ENCODE data around the gene ARHGAP24. TPM values are rescaled to one million over a fixed set of nuclear protein-coding genes. Genes with fewer than 3 reads are reported as not detected.

Gene ARHGAP24
- total RNA-seq, 1 experiment from 2014 or later: 1.2 TPM

- in situ Hi-C loops (cut with HindIII; ENCODE audit: low pct_unique_long_range_greater_than_20kb, low sequenced_read_pairs): no loop called here
Measured at GRCh38 chr4:85556283-85556682, 81.3 kb downstream of the ARHGAP24 start.

GRCh38 chr4:85557016-85557901 lies 82.3 kb downstream of the ARHGAP24 start:
- DNase-seq (ENCODE audit: low read depth): no peak
- in situ Hi-C loops (cut with HindIII; ENCODE audit: low pct_unique_long_range_greater_than_20kb, low sequenced_read_pairs): no loop called here

More at GRCh38 chr4:85556283-85556682, 81.3 kb downstream of the ARHGAP24 start:
- no peak for DNase-seq (ENCODE audit: low read depth)

GRCh38 chr4:85565761-85566480 lies 91.0 kb downstream of the ARHGAP24 start:
- in situ Hi-C loops (cut with HindIII; ENCODE audit: low pct_unique_long_range_greater_than_20kb, low sequenced_read_pairs): no loop called here
- no peak for DNase-seq (ENCODE audit: low read depth)

- in situ Hi-C loops (cut with HindIII; ENCODE audit: low pct_unique_long_range_greater_than_20kb, low sequenced_read_pairs): no loop called here
Measured at GRCh38 chr4:85569730-85570299, 94.9 kb downstream of the ARHGAP24 start.

GRCh38 chr4:85570388-85570787 lies 95.4 kb downstream of the ARHGAP24 start:
- in situ Hi-C loops (cut with HindIII; ENCODE audit: low pct_unique_long_range_greater_than_20kb, low sequenced_read_pairs): no loop called here
- no peak for DNase-seq (ENCODE audit: low read depth)

More at GRCh38 chr4:85569730-85570299, 94.9 kb downstream of the ARHGAP24 start:
- DNase-seq (ENCODE audit: low read depth): no peak

GRCh38 chr4:85571008-85571407 lies 96.1 kb downstream of the ARHGAP24 start:
- in situ Hi-C loops (cut with HindIII; ENCODE audit: low pct_unique_long_range_greater_than_20kb, low sequenced_read_pairs): no loop called here

GRCh38 chr4:85573270-85573669 lies 98.3 kb downstream of the ARHGAP24 start:
- DNase-seq (ENCODE audit: low read depth): no peak
- in situ Hi-C loops (cut with HindIII; ENCODE audit: low pct_unique_long_range_greater_than_20kb, low sequenced_read_pairs): no loop called here

More at GRCh38 chr4:85571008-85571407, 96.1 kb downstream of the ARHGAP24 start:
- no peak for DNase-seq (ENCODE audit: low read depth)

GRCh38 chr4:85577307-85577706 lies 102.4 kb downstream of the ARHGAP24 start:
- no peak for DNase-seq (ENCODE audit: low read depth)
- in situ Hi-C loops (cut with HindIII; ENCODE audit: low pct_unique_long_range_greater_than_20kb, low sequenced_read_pairs): no loop called here

GRCh38 chr4:85579942-85580341 lies 105.0 kb downstream of the ARHGAP24 start:
- in situ Hi-C loops (cut with HindIII; ENCODE audit: low pct_unique_long_range_greater_than_20kb, low sequenced_read_pairs): no loop called here

GRCh38 chr4:85580489-85580888 lies 105.5 kb downstream of the ARHGAP24 start:
- no peak for DNase-seq (ENCODE audit: low read depth)
- in situ Hi-C loops (cut with HindIII; ENCODE audit: low pct_unique_long_range_greater_than_20kb, low sequenced_read_pairs): no loop called here

More at GRCh38 chr4:85579942-85580341, 105.0 kb downstream of the ARHGAP24 start:
- DNase-seq (ENCODE audit: low read depth): no peak

- no peak for DNase-seq (ENCODE audit: low read depth)
- in situ Hi-C loops (cut with HindIII; ENCODE audit: low pct_unique_long_range_greater_than_20kb, low sequenced_read_pairs): no loop called here
Measured at GRCh38 chr4:85587952-85588351, 113.0 kb downstream of the ARHGAP24 start.

- in situ Hi-C loops (cut with HindIII; ENCODE audit: low pct_unique_long_range_greater_than_20kb, low sequenced_read_pairs): no loop called here
- DNase-seq (ENCODE audit: low read depth): peak; percentile 40
Measured at GRCh38 chr4:85591406-85592098, 116.6 kb downstream of the ARHGAP24 start.

GRCh38 chr4:85595098-85595775 lies 120.3 kb downstream of the ARHGAP24 start:
- DNase-seq (ENCODE audit: low read depth): no peak
- in situ Hi-C loops (cut with HindIII; ENCODE audit: low pct_unique_long_range_greater_than_20kb, low sequenced_read_pairs): no loop called here

- in situ Hi-C loops (cut with HindIII; ENCODE audit: low pct_unique_long_range_greater_than_20kb, low sequenced_read_pairs): no loop called here
- DNase-seq (ENCODE audit: low read depth): no peak
Measured at GRCh38 chr4:85595796-85596559, 121.0 kb downstream of the ARHGAP24 start.

GRCh38 chr4:85598936-85599335 lies 124.0 kb downstream of the ARHGAP24 start:
- no peak for DNase-seq (ENCODE audit: low read depth)
- in situ Hi-C loops (cut with HindIII; ENCODE audit: low pct_unique_long_range_greater_than_20kb, low sequenced_read_pairs): no loop called here

- no peak for DNase-seq (ENCODE audit: low read depth)
- in situ Hi-C loops (cut with HindIII; ENCODE audit: low pct_unique_long_range_greater_than_20kb, low sequenced_read_pairs): no loop called here
Measured at GRCh38 chr4:85600501-85600900, 125.6 kb downstream of the ARHGAP24 start.

All from Caki2 (cell line).